ENCODE measurements around the gene UBD. TPM values are rescaled to one million over a fixed set of nuclear protein-coding genes. Genes with fewer than 3 reads are reported as not detected.

UBD gene
- polyA plus RNA-seq (2014; cell fraction: cytosol; rRNA removed), result not detected in 2 replicates
- polyA plus RNA-seq (2014; cell fraction: nucleus; rRNA removed), result 0.77 TPM in 1 of 2 replicates, not detected in the other

DNA sequence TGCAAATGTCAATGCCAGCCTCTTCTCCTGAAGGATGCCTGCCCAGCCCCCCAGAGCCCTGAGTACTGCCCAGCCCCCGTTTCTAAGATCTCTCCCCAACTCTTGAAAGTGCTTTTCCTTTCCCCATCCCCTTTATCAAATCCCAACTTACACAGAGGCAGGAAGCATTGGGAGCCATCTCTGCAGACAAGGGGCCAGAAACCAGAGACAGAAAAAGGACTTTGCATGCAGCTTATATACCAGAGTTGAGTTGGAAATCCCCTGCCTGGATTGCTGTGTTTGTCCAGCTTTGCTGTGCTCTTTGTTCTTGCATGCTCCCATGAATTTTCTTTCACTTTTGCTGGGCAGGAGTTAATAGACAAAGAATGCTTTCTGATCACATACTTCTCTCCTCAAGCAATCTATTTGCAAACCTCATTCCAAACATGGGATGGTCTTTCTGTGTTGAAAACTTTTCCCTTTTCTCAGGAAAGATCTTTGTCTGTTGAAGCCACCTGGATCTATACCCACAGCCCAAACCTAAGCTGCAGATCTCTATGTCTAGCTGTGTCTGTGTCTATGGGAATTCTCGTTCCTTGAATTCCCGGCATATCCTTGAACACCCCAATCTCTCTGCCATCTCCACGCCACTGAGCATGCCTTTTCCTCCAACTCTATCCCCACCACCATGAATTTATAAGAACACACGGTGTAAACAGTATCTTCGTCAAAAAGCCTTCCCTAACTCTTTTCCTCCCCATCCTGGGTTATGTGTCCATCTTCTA, at the start of gene UBD:
Gene UBD (minus strand): TSS at position 209 of the 764 bp plus-strand sequence. CDS start 31 bp downstream, at position 178.
- no peak for DNase-seq (ENCODE audit: low spot score)

DNA sequence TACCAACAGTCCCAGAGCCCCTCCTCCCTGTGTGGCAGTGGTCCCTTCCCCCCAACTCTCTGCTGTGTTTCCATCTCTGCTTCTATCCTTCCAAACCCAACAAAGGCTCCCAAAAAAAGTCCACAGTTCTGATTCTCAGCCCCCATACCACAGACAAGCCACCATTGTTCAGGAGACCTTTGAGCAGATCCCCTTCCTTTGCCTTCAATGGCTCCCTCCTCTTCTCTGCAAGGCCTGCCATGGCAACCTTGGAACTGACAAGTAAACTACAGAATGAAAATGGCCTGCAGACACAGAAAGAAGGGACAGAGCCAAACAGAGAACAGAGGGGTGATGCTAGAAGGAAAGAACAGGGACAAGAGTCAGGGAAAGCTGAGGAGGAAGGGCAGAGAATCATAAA, 48.6 kb upstream of the UBD start:
- no peak for DNase-seq (ENCODE audit: low spot score)

DNA sequence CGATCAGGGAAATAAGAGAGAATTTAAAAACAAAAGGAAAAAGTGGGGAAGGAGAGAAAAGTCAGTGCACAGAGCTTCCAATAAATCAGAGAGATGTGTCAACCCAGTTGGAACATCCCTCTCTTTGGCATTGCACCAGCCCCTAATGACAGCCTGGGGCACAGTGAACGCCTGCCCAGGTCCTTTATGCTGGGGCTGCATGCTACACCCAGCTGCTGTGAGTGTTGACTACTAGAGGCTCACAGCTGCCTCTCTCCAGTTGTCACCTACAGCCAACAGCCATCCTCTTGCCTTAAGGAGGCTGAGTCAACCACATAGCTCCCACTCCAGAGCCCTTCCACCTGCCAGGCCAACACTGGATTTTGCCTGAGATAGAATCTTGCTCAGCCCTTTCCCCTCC, 44.4 kb upstream of the UBD start:
- no peak for DNase-seq (ENCODE audit: low spot score)

DNA sequence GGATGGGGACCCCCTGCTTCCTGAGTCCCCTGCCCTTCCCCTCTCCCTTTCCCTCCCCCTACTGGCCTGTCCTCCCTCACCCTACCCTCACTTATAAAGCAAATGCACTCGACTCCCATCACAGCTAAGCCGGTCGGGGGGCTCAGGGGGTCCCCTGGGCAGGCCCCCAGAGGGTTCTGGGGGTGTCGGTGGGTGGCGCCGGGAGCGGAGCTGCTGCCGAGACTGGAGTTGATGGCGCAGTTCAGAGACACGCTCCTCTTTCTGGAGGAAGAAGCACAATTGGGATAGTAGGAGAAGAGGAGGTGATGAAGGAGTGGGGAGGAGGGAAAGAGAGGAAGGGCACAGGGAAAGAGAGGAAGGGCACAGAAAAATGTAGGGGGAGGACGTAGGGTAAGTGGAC, 43.9 kb upstream of the UBD start:
- DNase-seq (ENCODE audit: low spot score), result no peak

DNA sequence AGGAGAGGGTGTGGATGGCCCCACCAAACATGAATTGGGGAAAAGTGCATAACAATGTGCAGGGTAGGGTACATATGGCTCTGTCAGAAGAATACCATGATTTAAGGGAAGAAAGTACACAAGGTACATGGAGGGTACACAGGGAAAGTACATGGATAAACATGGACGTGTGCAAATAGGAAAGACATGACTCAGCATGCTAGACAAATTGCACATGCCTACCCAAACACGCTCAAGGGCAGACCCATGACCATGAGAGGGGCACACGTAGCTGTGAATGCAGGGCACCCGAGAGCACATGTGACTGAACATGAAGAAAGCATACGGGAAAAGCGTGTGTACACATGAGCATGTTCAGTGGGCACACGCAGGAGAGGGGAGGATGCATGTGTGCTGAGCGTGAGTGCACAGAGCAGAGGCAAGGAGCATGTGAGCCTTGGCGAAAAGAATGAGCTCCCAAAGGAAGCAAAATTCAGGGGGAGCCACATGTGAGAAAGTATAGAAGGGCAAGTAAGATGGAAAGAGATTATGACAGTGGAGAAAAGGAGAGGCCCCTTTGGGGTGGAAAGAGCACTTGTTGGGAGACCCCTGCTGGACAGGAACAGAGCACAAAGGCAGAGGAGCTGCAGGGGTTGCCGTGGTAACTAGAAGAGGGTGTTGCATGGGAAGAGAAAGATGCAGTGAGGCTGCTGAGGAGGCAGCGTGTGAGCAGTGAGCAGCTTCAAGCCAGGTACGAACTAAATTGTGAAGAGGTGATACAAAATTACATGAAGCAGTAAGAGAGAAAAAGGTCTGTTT, 43.2 kb upstream of the UBD start:
- peak; percentile 46 for DNase-seq (ENCODE audit: low spot score)

DNA sequence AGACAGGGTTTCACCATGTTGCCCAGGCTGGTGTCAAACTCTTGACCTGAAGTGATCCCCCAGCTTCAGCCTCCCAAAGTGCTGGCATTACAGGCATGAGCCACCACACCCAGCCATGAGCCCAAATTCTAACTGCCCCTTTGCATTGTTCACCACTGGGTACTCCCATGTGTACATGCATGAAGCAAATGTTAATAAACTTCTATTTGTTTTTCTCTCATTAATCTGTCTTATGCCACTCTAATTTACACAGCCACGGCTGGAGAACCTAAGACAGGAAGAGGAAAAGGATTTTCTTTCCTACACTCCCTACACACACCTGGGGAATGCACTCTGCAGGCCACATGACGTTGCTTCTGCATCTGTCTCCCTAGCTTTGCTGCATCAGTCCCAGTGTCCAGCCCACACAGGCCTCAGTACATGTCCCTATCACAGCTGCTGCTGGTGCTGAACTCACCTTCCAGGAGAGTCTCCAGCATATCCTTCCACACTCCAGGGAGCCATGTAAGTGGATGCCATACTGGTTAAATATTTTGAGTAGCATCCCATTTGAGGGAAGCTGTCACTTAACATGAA, 38.7 kb upstream of the UBD start:
- no peak for DNase-seq (ENCODE audit: low spot score)

DNA sequence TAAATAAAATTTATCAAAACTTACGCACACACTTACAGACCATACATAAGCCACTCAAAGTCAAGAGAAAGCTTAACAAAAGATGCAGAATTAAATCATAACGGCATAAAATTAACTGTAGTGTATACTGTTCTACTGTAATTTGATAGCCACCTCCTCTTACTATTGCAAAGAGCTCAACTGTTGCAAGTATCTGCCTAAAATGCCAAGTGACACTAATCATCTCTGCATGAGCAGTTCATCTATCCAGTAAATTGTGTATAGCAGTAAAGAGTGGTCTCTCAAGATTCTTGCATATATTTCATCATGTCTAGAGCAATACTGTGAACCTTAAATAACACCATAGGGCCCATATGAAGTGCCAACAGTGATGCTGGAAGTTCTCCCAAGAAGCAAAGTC, 37.7 kb upstream of the UBD start:
- DNase-seq (ENCODE audit: low spot score), result no peak

DNA sequence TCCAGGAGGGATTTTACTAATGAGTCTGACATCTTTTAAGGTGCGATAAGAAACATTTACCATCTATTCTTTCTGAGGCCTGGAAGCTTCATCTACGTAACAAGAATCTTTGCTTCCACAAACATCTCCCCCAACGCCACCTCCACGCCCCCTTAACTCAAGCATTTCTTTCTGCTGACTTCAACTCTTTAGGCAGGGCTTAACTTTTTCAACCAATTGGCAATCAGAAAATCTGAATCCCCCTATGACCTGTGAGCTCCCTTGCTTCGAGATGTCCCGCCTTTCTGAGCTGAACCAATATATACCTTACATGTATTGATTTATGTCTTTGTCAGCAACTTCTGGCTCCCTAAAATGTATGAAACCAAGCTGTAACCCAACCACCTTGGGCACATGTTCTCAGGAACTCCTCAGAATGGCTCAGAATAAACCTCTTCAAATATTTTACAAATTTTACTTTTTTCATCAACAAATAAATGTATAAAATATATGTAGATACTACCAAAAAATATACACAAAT, 36.9 kb upstream of the UBD start:
- DNase-seq (ENCODE audit: low spot score), result no peak

DNA sequence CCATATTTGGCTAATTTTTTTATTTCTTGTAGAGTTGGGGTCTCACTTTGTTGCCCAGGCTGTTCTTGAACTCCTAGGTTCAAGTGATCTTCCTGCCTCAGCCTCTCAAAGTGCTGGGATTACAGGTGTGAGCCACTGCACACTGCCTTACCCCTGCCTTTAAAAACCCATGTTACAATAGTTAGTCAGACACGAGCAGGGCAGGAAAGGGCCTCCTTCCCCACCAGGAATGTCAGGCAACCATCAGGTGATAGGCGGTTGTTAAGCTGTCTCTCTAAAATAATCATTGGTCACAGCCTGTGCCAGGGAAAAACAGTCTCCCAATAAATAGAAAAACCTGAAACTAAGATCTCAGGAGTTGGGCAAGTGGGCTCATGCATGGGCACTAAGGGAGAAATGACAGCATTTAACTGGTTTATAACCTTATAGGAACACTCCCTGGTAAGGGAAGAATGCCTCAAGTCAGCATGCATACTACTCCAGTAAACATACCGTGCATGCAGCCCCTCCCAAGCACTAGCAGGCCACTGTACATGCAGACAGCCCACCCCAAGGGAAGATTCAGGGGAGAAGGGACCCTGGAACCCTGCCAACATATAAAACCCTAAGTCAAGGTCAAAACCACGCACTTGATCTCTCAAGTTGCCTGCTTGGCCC, 33.8 kb upstream of the UBD start:
- DNase-seq (ENCODE audit: low spot score), result no peak

DNA sequence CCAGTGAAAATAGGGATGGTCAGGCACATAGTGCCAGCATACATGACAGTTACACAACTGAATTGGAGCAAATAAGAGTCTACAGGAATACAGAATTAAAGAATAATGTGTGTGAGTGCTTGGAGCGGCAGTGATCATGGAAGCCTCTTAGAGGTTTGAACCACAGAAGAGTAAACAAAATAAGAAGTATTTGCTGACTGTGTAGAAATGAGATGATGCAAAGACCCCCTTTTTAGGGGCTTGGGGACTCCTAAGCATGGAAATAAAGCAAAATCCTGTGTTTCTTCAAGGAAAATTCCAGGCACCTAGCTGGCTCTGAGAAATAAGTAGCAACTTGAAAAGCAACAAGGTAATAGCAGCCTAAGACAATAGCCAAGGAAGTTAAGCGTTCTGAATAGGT, 32.1 kb upstream of the UBD start:
- DNase-seq (ENCODE audit: low spot score), result no peak

DNA sequence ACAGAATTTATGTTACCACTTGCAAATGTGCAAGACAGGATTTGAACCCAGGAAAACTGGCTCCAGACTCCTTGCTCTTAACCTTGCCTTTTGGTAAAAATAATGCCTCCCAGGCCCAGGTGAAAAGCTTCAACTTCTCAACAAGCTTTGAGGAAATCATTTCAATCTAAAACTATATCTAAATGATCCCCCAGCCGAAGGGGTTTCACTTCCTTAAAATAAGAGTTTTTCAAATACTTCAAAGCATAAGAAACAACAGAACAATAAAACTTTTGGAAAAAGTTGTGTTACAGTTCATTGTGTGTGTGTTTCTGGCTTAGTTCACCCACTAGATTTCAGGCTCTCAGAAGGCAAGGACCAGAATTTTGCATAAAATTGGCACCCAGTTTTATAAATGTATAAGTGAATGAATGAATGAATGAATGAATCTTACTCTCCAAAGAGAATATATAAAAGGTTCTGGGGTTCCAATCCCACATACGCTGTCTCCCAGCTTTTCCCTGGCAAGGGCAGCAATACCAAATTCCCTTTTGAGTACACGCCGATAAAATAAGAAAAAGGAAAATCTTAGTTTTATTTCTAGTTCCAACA, 30.8 kb upstream of the UBD start:
- DNase-seq (ENCODE audit: low spot score), result no peak

DNA sequence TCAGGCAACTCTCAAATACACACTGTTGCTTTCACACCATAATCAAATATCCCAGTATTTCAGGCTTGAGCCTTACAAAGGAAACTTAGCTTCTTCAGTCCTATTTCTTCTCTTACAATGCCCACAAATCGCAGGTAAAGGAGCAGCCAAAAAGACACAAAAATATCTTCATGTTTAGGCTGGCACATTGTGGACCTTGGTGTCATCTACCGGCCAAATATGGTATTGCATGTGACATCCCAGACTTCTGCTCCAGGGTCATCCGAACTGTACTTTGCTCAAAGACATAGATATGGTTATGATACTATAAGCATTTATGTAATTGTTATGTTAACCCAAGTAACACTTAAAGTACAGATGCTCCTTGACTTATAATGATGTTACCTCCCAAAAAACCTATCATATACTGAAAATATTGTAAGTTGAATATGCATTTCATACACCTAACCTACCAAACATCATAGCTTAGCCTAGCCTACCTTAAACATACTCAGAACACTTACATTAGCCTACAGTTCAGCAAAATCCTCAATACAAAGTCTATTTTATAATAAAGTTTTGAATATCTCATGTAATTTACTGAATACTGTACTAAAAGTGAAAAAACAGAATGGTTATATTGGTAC, 30.0 kb upstream of the UBD start:
- peak; percentile 29 for DNase-seq (ENCODE audit: low spot score)

DNA sequence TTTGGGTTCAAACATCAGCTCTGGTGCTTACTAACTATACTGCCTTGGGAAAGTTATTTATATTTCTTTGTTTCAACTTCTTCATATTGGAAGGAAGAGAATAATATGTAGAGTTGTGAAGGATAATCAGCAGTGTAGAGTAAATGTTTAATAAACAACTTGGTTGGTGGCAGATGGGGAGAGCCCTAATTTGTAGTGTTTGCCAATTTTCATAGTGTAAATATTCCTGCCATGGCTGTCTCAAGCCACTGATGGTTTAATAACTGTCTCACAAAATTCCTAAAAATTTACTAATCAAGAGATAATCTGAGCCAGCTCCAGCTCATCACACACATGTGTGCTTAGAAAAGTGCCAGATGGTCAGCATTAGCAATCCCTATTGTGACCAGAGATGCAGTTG, 25.3 kb upstream of the UBD start, which contains the start of gene OR2H2:
Gene OR2H2 (plus strand): TSS at position 301 of the 400 bp plus-strand sequence. CDS start 2,824 bp downstream, outside the sequence.
- no peak for DNase-seq (ENCODE audit: low spot score)

DNA sequence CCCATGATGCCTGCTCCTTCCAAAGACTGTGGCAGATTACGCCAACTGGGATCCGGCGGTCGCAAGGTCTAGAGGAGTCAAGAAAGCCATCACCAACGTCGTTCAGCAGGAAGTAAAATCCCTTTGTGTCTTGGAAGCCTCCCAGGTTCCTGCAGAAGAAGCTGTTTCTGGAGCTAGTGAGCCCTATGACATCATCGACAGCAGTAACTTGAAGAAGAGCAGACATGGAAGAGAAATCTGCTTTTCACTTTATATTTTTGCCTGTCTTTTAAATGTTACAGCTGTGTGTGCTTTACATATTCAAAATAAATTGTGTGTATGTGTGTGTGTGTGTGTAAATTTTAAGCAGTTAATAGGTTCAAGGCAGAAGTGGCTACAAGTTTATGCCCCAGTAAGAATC, 18.0 kb upstream of the UBD start:
- no peak for DNase-seq (ENCODE audit: low spot score)

DNA sequence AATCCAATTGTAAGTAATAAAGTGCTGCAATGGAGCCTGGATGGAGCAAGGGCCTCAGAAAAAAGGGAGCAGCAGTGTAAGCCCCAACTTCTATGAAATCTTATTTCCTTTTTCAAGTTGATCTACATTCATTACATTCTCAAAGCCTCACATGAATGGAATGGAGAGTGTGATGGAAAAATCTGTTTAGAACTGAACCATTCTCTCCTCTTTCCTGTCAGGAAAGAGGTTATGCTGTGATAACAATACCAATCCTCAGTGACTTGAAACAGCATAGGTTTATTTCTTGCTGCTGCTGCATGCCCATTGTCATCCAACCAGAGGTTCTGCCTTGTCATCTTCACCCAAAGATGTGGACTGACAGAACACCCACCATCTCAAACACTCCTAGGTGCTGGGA, 16.5 kb upstream of the UBD start:
- no peak for DNase-seq (ENCODE audit: low spot score)

DNA sequence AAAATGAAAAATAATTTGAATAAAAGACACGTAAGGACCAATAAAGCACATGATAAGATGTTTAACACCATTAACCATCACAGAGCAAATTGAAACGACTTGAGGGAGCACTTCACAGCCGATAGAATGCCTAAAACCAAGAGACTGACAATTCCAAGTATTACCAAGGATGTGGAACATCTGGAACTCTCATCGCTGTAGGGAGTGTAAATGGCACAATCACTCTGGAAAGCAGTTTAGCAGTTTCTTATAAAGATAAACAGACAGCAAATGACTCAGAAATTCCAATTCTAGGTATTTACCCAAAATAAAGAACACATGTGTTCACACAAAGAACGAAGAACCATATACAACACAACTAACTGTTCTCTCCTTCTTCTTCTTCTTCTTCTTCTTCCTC, 8.5 kb upstream of the UBD start:
- DNase-seq (ENCODE audit: low spot score), result no peak

DNA sequence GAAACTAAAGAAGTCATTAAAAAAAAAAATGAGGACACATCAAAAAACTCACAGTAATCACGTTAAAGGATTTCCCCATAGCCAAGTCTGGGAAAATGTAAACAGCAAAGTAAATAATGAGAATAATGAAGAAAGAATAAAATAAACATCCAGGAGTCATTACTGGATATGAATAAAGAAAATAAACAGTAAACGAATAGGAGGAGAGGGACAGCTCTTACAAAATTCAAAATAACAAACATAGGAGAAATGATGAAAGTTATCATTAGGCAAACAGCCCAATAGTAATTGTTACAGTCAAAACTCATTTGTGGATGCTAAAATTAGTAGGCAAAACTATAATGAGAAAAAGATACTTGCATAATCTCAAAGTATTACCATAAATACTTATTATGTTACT, 8.0 kb upstream of the UBD start:
- DNase-seq (ENCODE audit: low spot score), result no peak

DNA sequence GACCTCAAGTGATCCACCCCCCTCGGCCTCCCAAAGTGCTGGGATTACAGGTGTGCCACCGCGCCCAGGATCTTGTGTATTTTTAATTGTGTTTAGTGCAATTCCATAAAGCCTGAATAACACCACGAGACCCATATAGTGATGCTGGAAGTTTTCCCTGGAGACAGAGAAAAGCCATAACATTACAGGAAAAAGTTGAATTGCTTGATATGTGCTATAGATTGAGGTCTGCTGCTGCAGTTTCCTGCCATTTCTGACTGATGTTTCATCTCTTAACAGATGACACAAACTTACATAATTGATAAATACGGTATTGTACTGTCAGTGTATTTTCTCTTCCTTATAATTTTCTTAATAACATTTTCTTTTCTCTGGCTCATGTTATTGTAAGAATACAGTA, 7.3 kb upstream of the UBD start:
- no peak for DNase-seq (ENCODE audit: low spot score)

DNA sequence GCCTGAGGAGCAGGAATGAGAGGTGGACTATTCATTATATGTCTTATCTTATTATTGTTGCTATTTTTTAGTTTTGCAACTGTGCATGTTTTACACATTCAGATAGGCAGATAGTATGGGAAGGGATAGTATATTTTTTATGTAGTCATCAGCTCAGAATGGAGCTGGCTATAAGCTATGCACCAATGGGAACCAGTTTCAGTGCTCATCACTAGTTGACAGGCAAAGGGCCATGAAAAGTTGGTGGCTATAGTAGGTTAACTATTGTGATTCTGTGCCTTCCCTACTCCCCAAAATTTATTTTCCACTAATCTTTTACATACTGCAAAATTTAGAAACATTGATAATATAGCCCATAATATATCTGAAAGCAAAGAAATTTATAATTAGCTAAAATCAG, 5.3 kb upstream of the UBD start:
- DNase-seq (ENCODE audit: low spot score), result no peak

DNA sequence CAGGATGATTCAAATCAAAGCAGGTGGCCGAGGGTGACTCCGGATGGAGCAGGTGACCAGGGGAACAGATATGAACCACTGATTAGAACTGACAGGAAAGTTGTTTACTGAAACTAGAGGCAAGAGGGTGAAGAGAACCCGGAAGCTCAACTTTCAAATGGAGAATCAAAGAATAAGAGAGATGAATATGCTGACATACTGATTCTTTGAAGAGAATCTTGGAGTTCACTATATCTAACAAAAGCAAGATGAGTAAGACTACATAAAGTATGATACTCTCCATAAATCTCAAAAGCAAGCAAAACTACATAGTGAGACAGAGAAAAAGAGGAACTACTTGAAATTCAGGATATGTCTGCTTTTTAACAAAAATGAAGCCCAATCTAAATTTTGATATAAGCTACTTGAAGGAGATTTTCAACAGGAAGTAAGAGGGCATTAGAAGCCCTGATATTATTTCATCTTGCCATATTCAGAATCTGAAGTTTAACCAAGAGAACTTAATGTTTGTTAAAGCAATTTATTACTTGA, 4.0 kb upstream of the UBD start:
- DNase-seq (ENCODE audit: low spot score), result no peak
